T-helper 2 cell treated with Interferon-gamma antibody and Interleukin-4, amounts not matched to agents 5 μg/mL and 100 μg/mL, for 36 hours (primary cell): Measurements from ENCODE around the gene BRPF1.

Source experiments
- DNase-seq: peaks from one replicate; pipeline ENCODE4 v3.0.0; 2021; ENCODE audit warnings: low spot score
- H3K27ac Mint-ChIP-seq: one replicate; pipeline ENCODE4 v1.8.0; 2021; ENCODE audit warnings: mild to moderate bottlenecking, mixed read lengths
- H3K27me3 Mint-ChIP-seq: one replicate; pipeline ENCODE4 v1.8.0; 2021; ENCODE audit warnings: low read depth, mixed read lengths
- H3K36me3 Mint-ChIP-seq: one replicate; pipeline ENCODE4 v1.8.0; 2021; ENCODE audit warnings: low read depth, mixed read lengths
- H3K4me1 Mint-ChIP-seq: one replicate; pipeline ENCODE4 v1.8.0; 2021; ENCODE audit warnings: low read depth, mixed read lengths
- H3K4me3 Mint-ChIP-seq: one replicate; pipeline ENCODE4 v1.8.0; 2022; ENCODE audit warnings: mild to moderate bottlenecking, moderate library complexity, mixed read lengths
- H3K9me3 Mint-ChIP-seq: one replicate; pipeline ENCODE4 v1.8.0; 2021; ENCODE audit warnings: mixed read lengths

BRPF1 gene

GRCh38 chr3:9776896-9777693 lies 45.6 kb downstream of the BRPF1 start:
- no peak for DNase-seq
- H3K4me1 Mint-ChIP-seq: peaks cover 49% of the 10 kb centered on the region
- no peak overlapping the region for H3K4me3 Mint-ChIP-seq
- no peaks in the 10 kb centered on the region for H3K9me3 Mint-ChIP-seq
- peak overlapping the region; percentile 74 for H3K27ac Mint-ChIP-seq
- H3K27me3 Mint-ChIP-seq: no peaks in the 10 kb centered on the region
- H3K36me3 Mint-ChIP-seq: peaks cover 24% of the 10 kb centered on the region

GRCh38 chr3:9777694-9778021 lies 46.1 kb downstream of the BRPF1 start:
- peak overlapping the region; percentile 74 for H3K27ac Mint-ChIP-seq
- no peak overlapping the region for H3K4me3 Mint-ChIP-seq
- peaks cover 29% of the 10 kb centered on the region for H3K36me3 Mint-ChIP-seq
- peaks cover 55% of the 10 kb centered on the region for H3K4me1 Mint-ChIP-seq
- H3K9me3 Mint-ChIP-seq: no peaks in the 10 kb centered on the region
- no peak for DNase-seq
- no peaks in the 10 kb centered on the region for H3K27me3 Mint-ChIP-seq

GRCh38 chr3:9778143-9779074 lies 46.9 kb downstream of the BRPF1 start:
- H3K4me1 Mint-ChIP-seq: peaks cover 59% of the 10 kb centered on the region
- peak overlapping the region; percentile 85 for H3K27ac Mint-ChIP-seq
- H3K9me3 Mint-ChIP-seq: no peaks in the 10 kb centered on the region
- H3K4me3 Mint-ChIP-seq: peak overlapping the region; percentile 33
- DNase-seq: peak; percentile 80
- H3K27me3 Mint-ChIP-seq: no peaks in the 10 kb centered on the region
- H3K36me3 Mint-ChIP-seq: peaks cover 34% of the 10 kb centered on the region

- DNase-seq: no peak
- H3K4me1 Mint-ChIP-seq: peaks cover 59% of the 10 kb centered on the region
Measured at GRCh38 chr3:9779075-9779593, 47.6 kb downstream of the BRPF1 start.

GRCh38 chr3:9779721-9780457 lies 48.4 kb downstream of the BRPF1 start:
- no peaks in the 10 kb centered on the region for H3K9me3 Mint-ChIP-seq
- H3K4me3 Mint-ChIP-seq: peak overlapping the region; percentile 46
- peaks cover 59% of the 10 kb centered on the region for H3K4me1 Mint-ChIP-seq
- H3K27me3 Mint-ChIP-seq: no peaks in the 10 kb centered on the region
- H3K36me3 Mint-ChIP-seq: peaks cover 39% of the 10 kb centered on the region
- H3K27ac Mint-ChIP-seq: peak overlapping the region; percentile 85
- DNase-seq: peak; percentile 70

More at GRCh38 chr3:9779075-9779593, 47.6 kb downstream of the BRPF1 start:
- no peaks in the 10 kb centered on the region for H3K9me3 Mint-ChIP-seq
- no peaks in the 10 kb centered on the region for H3K27me3 Mint-ChIP-seq
- peaks cover 36% of the 10 kb centered on the region for H3K36me3 Mint-ChIP-seq
- peak overlapping the region; percentile 46 for H3K4me3 Mint-ChIP-seq
- H3K27ac Mint-ChIP-seq: peak overlapping the region; percentile 85

GRCh38 chr3:9780458-9780812 lies 48.9 kb downstream of the BRPF1 start:
- H3K4me1 Mint-ChIP-seq: peaks cover 59% of the 10 kb centered on the region
- peak overlapping the region; percentile 85 for H3K27ac Mint-ChIP-seq
- no peaks in the 10 kb centered on the region for H3K27me3 Mint-ChIP-seq
- peak overlapping the region; percentile 46 for H3K4me3 Mint-ChIP-seq
- no peak for DNase-seq
- peaks cover 44% of the 10 kb centered on the region for H3K36me3 Mint-ChIP-seq
- no peaks in the 10 kb centered on the region for H3K9me3 Mint-ChIP-seq

GRCh38 chr3:9780910-9781309 lies 49.4 kb downstream of the BRPF1 start:
- H3K4me3 Mint-ChIP-seq: peak overlapping the region; percentile 46
- H3K4me1 Mint-ChIP-seq: peaks cover 61% of the 10 kb centered on the region
- H3K36me3 Mint-ChIP-seq: peaks cover 48% of the 10 kb centered on the region
- H3K27me3 Mint-ChIP-seq: no peaks in the 10 kb centered on the region
- H3K9me3 Mint-ChIP-seq: no peaks in the 10 kb centered on the region
- H3K27ac Mint-ChIP-seq: peak overlapping the region; percentile 85
- no peak for DNase-seq

GRCh38 chr3:9781551-9781950 lies 50.0 kb downstream of the BRPF1 start:
- Mint-ChIP-seq H3K36me3 (peaks cover 53% of the 10 kb centered on the region), H3K27ac (peak overlapping the region; percentile 69), H3K9me3 (no peaks in the 10 kb centered on the region), H3K27me3 (no peaks in the 10 kb centered on the region), H3K4me1 (peaks cover 64% of the 10 kb centered on the region), H3K4me3 (no peak overlapping the region)
- no peak for DNase-seq

GRCh38 chr3:9781978-9782603 lies 50.6 kb downstream of the BRPF1 start:
- DNase-seq: no peak
- H3K27ac Mint-ChIP-seq: peak overlapping the region; percentile 71
- no peak overlapping the region for H3K4me3 Mint-ChIP-seq
- H3K27me3 Mint-ChIP-seq: no peaks in the 10 kb centered on the region
- H3K4me1 Mint-ChIP-seq: peaks cover 68% of the 10 kb centered on the region
- peaks cover 55% of the 10 kb centered on the region for H3K36me3 Mint-ChIP-seq
- no peaks in the 10 kb centered on the region for H3K9me3 Mint-ChIP-seq

GRCh38 chr3:9782770-9783169 lies 51.2 kb downstream of the BRPF1 start:
- Mint-ChIP-seq H3K36me3 (peaks cover 59% of the 10 kb centered on the region), H3K27ac (peak overlapping the region; percentile 50), H3K4me1 (peaks cover 68% of the 10 kb centered on the region), H3K9me3 (no peaks in the 10 kb centered on the region), H3K27me3 (no peaks in the 10 kb centered on the region), H3K4me3 (no peak overlapping the region)
- no peak for DNase-seq

GRCh38 chr3:9783954-9784353 lies 52.4 kb downstream of the BRPF1 start:
- Mint-ChIP-seq H3K4me3 (no peak overlapping the region), H3K36me3 (peaks cover 60% of the 10 kb centered on the region), H3K27ac (no peak overlapping the region), H3K9me3 (no peaks in the 10 kb centered on the region), H3K27me3 (no peaks in the 10 kb centered on the region), H3K4me1 (peaks cover 61% of the 10 kb centered on the region)
- no peak for DNase-seq

- H3K36me3 Mint-ChIP-seq: peaks cover 63% of the 10 kb centered on the region
- H3K27me3 Mint-ChIP-seq: no peaks in the 10 kb centered on the region
- H3K4me1 Mint-ChIP-seq: peaks cover 56% of the 10 kb centered on the region
- H3K4me3 Mint-ChIP-seq: no peak overlapping the region
- no peak for DNase-seq
- H3K9me3 Mint-ChIP-seq: no peaks in the 10 kb centered on the region
- no peak overlapping the region for H3K27ac Mint-ChIP-seq
Measured at GRCh38 chr3:9784965-9785364, 53.4 kb downstream of the BRPF1 start.

GRCh38 chr3:9785602-9786001 lies 54.1 kb downstream of the BRPF1 start:
- peaks cover 55% of the 10 kb centered on the region for H3K4me1 Mint-ChIP-seq
- no peak overlapping the region for H3K27ac Mint-ChIP-seq
- no peak overlapping the region for H3K4me3 Mint-ChIP-seq
- peaks cover 63% of the 10 kb centered on the region for H3K36me3 Mint-ChIP-seq
- DNase-seq: no peak
- H3K27me3 Mint-ChIP-seq: no peaks in the 10 kb centered on the region
- no peaks in the 10 kb centered on the region for H3K9me3 Mint-ChIP-seq
